ENCODE measurements around the gene SLC29A3. TPM values are rescaled to one million over a fixed set of nuclear protein-coding genes. Genes with fewer than 3 reads are reported as not detected.

SLC29A3 gene
- total and polyA plus RNA-seq, 2 of the 8 experiments (the other 6 are each of a cell fraction or from before 2014, with no cell fraction given), result 14.0 to 24.6 TPM

DNA sequence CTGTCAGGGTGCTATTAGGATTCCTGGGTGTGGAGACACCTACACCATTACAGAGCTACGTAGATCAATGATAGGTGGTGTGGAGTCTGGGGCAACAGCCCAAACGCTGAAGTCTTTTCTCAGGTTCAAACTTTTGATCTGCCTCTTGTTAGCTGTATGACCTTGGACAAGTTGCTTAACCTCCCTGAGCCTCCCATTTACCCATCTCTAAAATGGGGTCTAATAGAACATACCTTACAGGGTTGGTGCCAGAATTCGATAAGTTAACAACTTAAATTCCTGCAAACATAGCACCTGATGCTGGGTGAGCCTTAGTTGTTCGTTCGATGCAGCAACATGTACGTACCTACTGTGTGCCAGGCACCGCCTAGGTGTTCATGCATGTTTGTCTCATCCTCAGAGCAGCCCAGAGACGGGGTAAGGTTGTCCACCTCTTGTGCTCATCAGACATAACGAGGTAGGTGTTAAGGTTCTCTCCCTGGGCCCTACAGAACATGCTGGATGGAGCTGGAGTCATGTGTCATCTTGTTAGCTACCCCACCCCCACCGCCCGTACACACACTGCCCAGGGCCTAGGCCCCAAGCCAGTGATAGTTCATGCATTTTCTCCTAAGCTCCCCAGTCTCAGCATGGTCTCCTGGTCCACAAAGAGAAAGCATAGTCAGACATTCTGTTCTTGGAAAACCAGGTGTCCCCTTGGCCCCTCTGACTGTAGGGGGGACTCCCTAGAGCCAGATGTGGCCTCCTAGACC lies 41.0 kb upstream of the SLC29A3 start:
- no peak overlapping the region for H4K91ac ChIP-seq (replicated peaks; ENCODE audit: insufficient read length, low read length)
- FAIRE-seq (no peak), DNase-seq (ENCODE audit: low read depth in 1 of 2, low spot score in 2 of 2) (no peak)
- no peaks in the 10 kb centered on the region for H3K23me2 ChIP-seq (ENCODE audit: low read depth, low read length)
- no peaks in the 10 kb centered on the region for H3K9me3 ChIP-seq (ENCODE audit: insufficient read depth in 2 of 2, low read depth in 1 of 2, low read length in 1 of 2)
- H3K4me2 ChIP-seq (ENCODE audit: insufficient read depth in 1 of 2, low read depth in 2 of 2, low read length in 2 of 2), result peak overlapping the region; percentile 20 to 29; a peak in 2 of 4 replicates
- H4K8ac ChIP-seq (ENCODE audit: extremely low read depth, insufficient read depth, low read length), result no peak overlapping the region
- H3K4me1 ChIP-seq (replicated peaks in 1 of 4; ENCODE audit: control insufficient read depth in 3 of 4, insufficient read depth in 4 of 4, low read length in 3 of 4), result peaks cover 0 to 25% (median 16%) of the 10 kb centered on the region in 4 experiments; a peak in 6 of 7 replicates
- no peak overlapping the region for H2BK5ac ChIP-seq (ENCODE audit: low read depth, low read length)
- H3K27ac ChIP-seq (ENCODE audit: low read depth, low read length), result no peak overlapping the region; the same call in none of the 2 replicates
- CTCF ChIA-PET (ENCODE audit: partially characterized antibody), result interaction anchor here (1.1 to 11.2 kb wide), 10 partner anchors 7 to 374 kb away, joined by 3 to 175 read pairs (median 11); no protein-coding TSS in a partner anchor
- H2BK15ac ChIP-seq (ENCODE audit: low read length), result peak overlapping the region; percentile 83; the same call in 1 of the 2 replicates
- no peak overlapping the region for H3K23ac ChIP-seq (ENCODE audit: insufficient read length)
- no peak overlapping the region for H3K4me3 ChIP-seq (ENCODE audit: extremely low read depth in 1 of 4, insufficient read depth in 2 of 4, low read depth in 3 of 4, low read length in 4 of 4)
- H3K79me2 ChIP-seq (ENCODE audit: control insufficient read depth in 1 of 2, insufficient read depth in 2 of 2, low read length in 2 of 2), result peaks cover 0 to 11% of the 10 kb centered on the region in 2 experiments; a peak in 2 of 4 replicates
- no peak overlapping the region for H3K14ac ChIP-seq (ENCODE audit: insufficient read length)
- no peak overlapping the region for H2BK120ac ChIP-seq (replicated peaks; ENCODE audit: low read depth, low read length)
- no peak overlapping the region for H2BK20ac ChIP-seq (ENCODE audit: low read length)
- peak overlapping the region; percentile 48; the same call in 1 of the 2 replicates for H3K18ac ChIP-seq (ENCODE audit: extremely low read depth, low read length)
- no peaks in the 10 kb centered on the region for H3K27me3 ChIP-seq (replicated peaks in 1 of 4; ENCODE audit: control insufficient read depth in 3 of 4, extremely low read depth in 1 of 4, insufficient read depth in 3 of 4, low read length in 3 of 4)
- no peak overlapping the region; a peak in 1 of 7 replicates for H3K9ac ChIP-seq (replicated peaks in 1 of 4; ENCODE audit: extremely low read depth in 1 of 4, low read depth in 3 of 4, low read length in 3 of 4)
- peaks cover 2% of the 10 kb centered on the region; the same call in 1 of the 2 replicates for H3K79me1 ChIP-seq (ENCODE audit: low read depth, low read length)
- H3K4ac ChIP-seq (replicated peaks; ENCODE audit: insufficient read length, low read depth, low read length), result no peak overlapping the region
- 89% methylated on average over 11 of the region's 11 CpGs; no CpG with 5 or more reads in 1 of the 2 experiments for WGBS, 2 experiments (ENCODE audit: extremely low coverage in 1 of 2, insufficient coverage in 1 of 2, insufficient read length in 1 of 2, insufficient replicate concordance in 2 of 2, low coverage in 1 of 2, low lambda C conversion rate in 2 of 2, missing lambda C conversion rate in 1 of 2)
- POLR2A ChIA-PET (ENCODE audit: partially characterized antibody), result interaction anchor here (1.0 to 3.8 kb wide), 6 partner anchors 8 to 56 kb away, joined by 3 to 13 read pairs (median 5); no protein-coding TSS in a partner anchor
- H2AK5ac ChIP-seq (ENCODE audit: low read depth, low read length), result no peak overlapping the region
- H2AFZ ChIP-seq (ENCODE audit: low read length), result no peak overlapping the region
- H3K36me3 ChIP-seq (ENCODE audit: control insufficient read depth in 2 of 4, insufficient read depth in 4 of 4, low read length in 3 of 4), result peaks cover 0 to 5% (median 2%) of the 10 kb centered on the region in 4 experiments; a peak in 2 of 8 replicates
- no peak overlapping the region for H3K56ac ChIP-seq (replicated peaks; ENCODE audit: insufficient read length, low read depth, low read length)
- H2BK12ac ChIP-seq (ENCODE audit: low read depth, low read length), result peak overlapping the region; percentile 50; the same call in 1 of the 2 replicates
- no peak overlapping the region for H4K5ac ChIP-seq (ENCODE audit: insufficient read length, low read depth, low read length)
- no peaks in the 10 kb centered on the region for H4K20me1 ChIP-seq (replicated peaks in 1 of 2; ENCODE audit: control insufficient read depth in 1 of 2, insufficient read depth in 2 of 2, low read length in 2 of 2)
- TF ChIP-seq POLR2A (IDR thresholded peaks at IDR 0.05; ENCODE audit: control extremely low read depth in 1 of 2, low read depth in 2 of 2, low read length in 2 of 2) (no peak), BRCA1 (IDR thresholded peaks at IDR 0.05; ENCODE audit: low read depth, low read length) (no peak), SIN3A (conservative IDR thresholded peaks at IDR 0.05 in 1 of 2, IDR thresholded peaks at IDR 0.05 in 1 of 2; ENCODE audit: low read depth in 1 of 2, low read length in 2 of 2) (no peak), PHF8 (conservative IDR thresholded peaks at IDR 0.05; ENCODE audit: low read depth, low read length) (no peak), CHD1 (IDR thresholded peaks at IDR 0.05; ENCODE audit: low read depth, low read length) (no peak), MAFK (IDR thresholded peaks at IDR 0.05; ENCODE audit: low read depth, low read length) (no peak), TCF12 (IDR thresholded peaks at IDR 0.05; ENCODE audit: low read depth, low read length) (no peak), SIX5 (IDR thresholded peaks at IDR 0.05; ENCODE audit: low read depth, low read length) (no peak), TBP (IDR thresholded peaks at IDR 0.05; ENCODE audit: low read depth, low read length) (no peak), FOSL1 (IDR thresholded peaks at IDR 0.05; ENCODE audit: insufficient read depth, low read depth, low read length) (no peak), ZNF274 (IDR thresholded peaks at IDR 0.05; ENCODE audit: borderline replicate concordance, extremely low read depth, low read length) (no peak), BCL11A (IDR thresholded peaks at IDR 0.05; ENCODE audit: low read depth in 2 of 2, low read length in 2 of 2) (no peak)

All from H1 (cell line).